Lung (tissue), 12 donors: Measurements from ENCODE around the gene FAM163B. TPM values are rescaled to one million over a fixed set of nuclear protein-coding genes. Genes with fewer than 3 reads are reported as not detected.

Experiments used
- ATAC-seq: fragments of 200-7000 bp; cut with Tn5 transposase; one replicate; pipeline ENCODE4 v1.9.1; 2020; ENCODE audit warnings: moderate number of reproducible peaks; ENCODE audit not compliant: insufficient read depth, low FRiP score
- DNase-seq, 3 donors: peaks; one replicate each; pipeline ENCODE4 v3.0.0-alpha.2; 2013 to 2017
- H3K27ac ChIP-seq, 2 donors: one replicate each; pipeline ENCODE4 v1.5.1; 2013; ENCODE audit warnings: mild to moderate bottlenecking in 2 of 2, moderate library complexity in 2 of 2, control low read depth in 1 of 2, inconsistent platforms in 1 of 2, low read depth in 1 of 2, low read length in 1 of 2
- H3K27me3 ChIP-seq, 3 donors: one replicate each; pipeline ENCODE4 v1.5.1; 2013; ENCODE audit warnings: low read length in 2 of 3; ENCODE audit not compliant: control insufficient read depth in 3 of 3, insufficient read depth in 3 of 3
- H3K36me3 ChIP-seq, 4 donors: one replicate each; pipeline ENCODE4 v1.5.1; 2013; ENCODE audit warnings: low read length in 4 of 4, mild to moderate bottlenecking in 1 of 4, moderate library complexity in 1 of 4; ENCODE audit not compliant: control insufficient read depth in 4 of 4, insufficient read depth in 4 of 4
- H3K4me1 ChIP-seq, 5 donors: one replicate each; pipeline ENCODE4 v1.5.1; 2013; ENCODE audit warnings: low read length in 5 of 5, mild to moderate bottlenecking in 2 of 5, moderate library complexity in 1 of 5; ENCODE audit not compliant: control insufficient read depth in 5 of 5, insufficient read depth in 5 of 5
- H3K4me3 ChIP-seq: one replicate; pipeline ENCODE4 v1.5.1; 2013; ENCODE audit warnings: mild to moderate bottlenecking, control low read depth, moderate library complexity
- H3K9ac ChIP-seq, 2 donors: one replicate each; pipeline ENCODE4 v1.5.1; 2013; ENCODE audit warnings: low read length in 2 of 2, control low read depth in 1 of 2; ENCODE audit not compliant: insufficient read depth in 1 of 2
- H3K9me3 ChIP-seq, 4 donors: one replicate each; pipeline ENCODE4 v1.5.1; 2013; ENCODE audit warnings: low read length in 3 of 4, mild to moderate bottlenecking in 1 of 4, moderate library complexity in 1 of 4; ENCODE audit not compliant: control insufficient read depth in 4 of 4, insufficient read depth in 3 of 4
- WGBS, 2 donors: extraction: QIAGEN DNeasy Blood & Tissue Kit; methylation state at CpG; one replicate each; pipeline ENCODE4 v1.1.7; 2013; 5-methylcytosine and 5-hydroxymethylcytosine counted together
- polyA plus RNA-seq, 2 donors: library from polyadenylated mRNA; stranded (reverse); fragments of 200-250 nt; gene quantifications; one replicate each; pipeline ENCODE4 v1.2.1, GENCODE V29; 2013
- total RNA-seq, 2 donors: library from RNA; depleted of rRNA in 1 of 2; stranded (reverse); fragments of >200 nt in 1 of 2; gene quantifications; one replicate each; pipeline ENCODE4 v1.2.1, GENCODE V29; 2014 to 2021
- TF ChIP-seq, protein P1 (sequence below): IDR thresholded peaks from 2 replicates; pipeline ENCODE4 v1.5.1; 2012; ENCODE audit warnings: mild to moderate bottlenecking; ENCODE audit errors: control extremely low read depth, extremely low read depth
- donor health status: control.
- donor health status: control.
- donor health status: Bipolar disorder and iron deficiency.
- donor health status: healthy.
- donor health status: DM: yes; HTN: yes; CAD: no.

The FAM163B gene
- total and polyA plus RNA-seq, 4 donors, result 0.10 to 0.51 (median 0.16) TPM; not detected in 1

- DNase-seq, result no peak
- no peaks in the 10 kb centered on the region for H3K36me3 ChIP-seq
- peaks cover 0 to 6% (median 0%) of the 10 kb centered on the region in 5 donors for H3K4me1 ChIP-seq
- peaks cover 0 to 4% (median 0%) of the 10 kb centered on the region in 3 donors for H3K27me3 ChIP-seq
- no peak overlapping the region for H3K4me3 ChIP-seq
- H3K27ac ChIP-seq, result no peak overlapping the region
- WGBS, 2 donors, result 78 to 90% methylated on average over 8 of the region's 8 CpGs
- TF ChIP-seq, protein P1, sequence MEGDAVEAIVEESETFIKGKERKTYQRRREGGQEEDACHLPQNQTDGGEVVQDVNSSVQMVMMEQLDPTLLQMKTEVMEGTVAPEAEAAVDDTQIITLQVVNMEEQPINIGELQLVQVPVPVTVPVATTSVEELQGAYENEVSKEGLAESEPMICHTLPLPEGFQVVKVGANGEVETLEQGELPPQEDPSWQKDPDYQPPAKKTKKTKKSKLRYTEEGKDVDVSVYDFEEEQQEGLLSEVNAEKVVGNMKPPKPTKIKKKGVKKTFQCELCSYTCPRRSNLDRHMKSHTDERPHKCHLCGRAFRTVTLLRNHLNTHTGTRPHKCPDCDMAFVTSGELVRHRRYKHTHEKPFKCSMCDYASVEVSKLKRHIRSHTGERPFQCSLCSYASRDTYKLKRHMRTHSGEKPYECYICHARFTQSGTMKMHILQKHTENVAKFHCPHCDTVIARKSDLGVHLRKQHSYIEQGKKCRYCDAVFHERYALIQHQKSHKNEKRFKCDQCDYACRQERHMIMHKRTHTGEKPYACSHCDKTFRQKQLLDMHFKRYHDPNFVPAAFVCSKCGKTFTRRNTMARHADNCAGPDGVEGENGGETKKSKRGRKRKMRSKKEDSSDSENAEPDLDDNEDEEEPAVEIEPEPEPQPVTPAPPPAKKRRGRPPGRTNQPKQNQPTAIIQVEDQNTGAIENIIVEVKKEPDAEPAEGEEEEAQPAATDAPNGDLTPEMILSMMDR, result no peak
- H3K9me3 ChIP-seq, result peaks cover 0 to 16% (median 5%) of the 10 kb centered on the region in 4 donors
- no peak overlapping the region for H3K9ac ChIP-seq
- ATAC-seq, result no peak
Observed at GRCh38 chr9:133595910-133596309, 13.3 kb downstream of the FAM163B start.

GRCh38 chr9:133594310-133594709 lies 14.9 kb downstream of the FAM163B start:
- WGBS, 2 donors, result 94 to 97% methylated on average over 2 of the region's 2 CpGs
- DNase-seq, result no peak
- ATAC-seq, result no peak
- no peaks in the 10 kb centered on the region for H3K4me1 ChIP-seq
- no peak overlapping the region for H3K9ac ChIP-seq
- no peak overlapping the region for H3K27ac ChIP-seq
- peaks cover 0 to 1% (median 0%) of the 10 kb centered on the region in 3 donors for H3K27me3 ChIP-seq
- H3K4me3 ChIP-seq, result no peak overlapping the region
- TF ChIP-seq, protein P1, result no peak
- peaks cover 0 to 11% (median 5%) of the 10 kb centered on the region in 4 donors for H3K9me3 ChIP-seq
- H3K36me3 ChIP-seq, result no peaks in the 10 kb centered on the region

- no peak overlapping the region for H3K9ac ChIP-seq
- H3K27me3 ChIP-seq, result no peaks in the 10 kb centered on the region
- no peaks in the 10 kb centered on the region for H3K4me1 ChIP-seq
- no peak overlapping the region for H3K4me3 ChIP-seq
- no peak for DNase-seq
- H3K27ac ChIP-seq, result no peak overlapping the region
- H3K36me3 ChIP-seq, result no peaks in the 10 kb centered on the region
- TF ChIP-seq, protein P1, result no peak
- ATAC-seq, result no peak
- peaks cover 0 to 11% (median 5%) of the 10 kb centered on the region in 4 donors for H3K9me3 ChIP-seq
- WGBS, 2 donors, result 82 to 85% methylated on average over 15 of the region's 15 CpGs
Observed at GRCh38 chr9:133593587-133594253, 15.5 kb downstream of the FAM163B start.
